Measurements from ENCODE around the gene ERC1.
"Not testable (repeated sequence)": the region's sequence is repeated elsewhere in the genome, so short reads cannot be mapped to it uniquely, and the experiment has no call there.

ERC1 gene

DNA sequence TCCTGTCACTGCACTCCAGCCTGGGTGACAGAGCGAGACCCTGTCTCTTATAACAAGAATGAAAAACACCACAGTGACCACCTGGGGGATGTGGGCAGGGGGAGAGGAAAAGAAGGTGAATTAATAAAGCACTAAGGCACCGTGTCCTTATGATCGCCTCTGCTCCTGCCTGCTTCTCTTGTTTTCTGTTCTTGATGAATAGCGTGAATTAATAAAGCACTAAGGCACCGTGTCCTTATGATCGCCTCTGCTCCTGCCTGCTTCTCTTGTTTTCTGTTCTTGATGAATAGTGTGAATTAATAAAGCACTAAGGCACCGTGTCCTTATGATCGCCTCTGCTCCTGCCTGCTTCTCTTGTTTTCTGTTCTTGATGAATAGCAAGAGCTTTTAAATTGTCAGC is 60.6 kb downstream of the ERC1 start:
- not testable (repeated sequence) for H2AFZ ChIP-seq (ENCODE audit: low read depth, low read length); H3K23ac ChIP-seq (ENCODE audit: low read length in 2 of 2); H3K4me2 ChIP-seq (ENCODE audit: low read length, poor library complexity, severe bottlenecking); H2BK15ac ChIP-seq (ENCODE audit: low read depth, poor library complexity, severe bottlenecking); H2BK5ac ChIP-seq (ENCODE audit: low read depth, low read length, poor library complexity, severe bottlenecking); H3K36me3 ChIP-seq (ENCODE audit: control insufficient read depth in 1 of 2, insufficient read depth in 2 of 2, low read depth in 1 of 2, low read length in 2 of 2); DNase-seq; H2BK12ac ChIP-seq (ENCODE audit: low read length in 2 of 2); H3K4ac ChIP-seq (ENCODE audit: low read depth in 1 of 2, low read length in 2 of 2); H3K27ac ChIP-seq (ENCODE audit: low read length, poor library complexity, severe bottlenecking); H3K4me1 ChIP-seq (ENCODE audit: control insufficient read depth, insufficient read depth, low read depth, low read length); H4K8ac ChIP-seq (ENCODE audit: low read length); H3K27me3 ChIP-seq (ENCODE audit: control insufficient read depth in 1 of 2, insufficient read depth in 1 of 2, low read length in 2 of 2); H3K18ac ChIP-seq (ENCODE audit: low read depth in 1 of 2, low read length in 2 of 2); H3K14ac ChIP-seq (ENCODE audit: low read length in 2 of 2); H3K4me3 ChIP-seq (ENCODE audit: insufficient read depth in 1 of 2, low read depth in 1 of 2, low read length in 2 of 2); H3K9me3 ChIP-seq (ENCODE audit: control insufficient read depth, low read length); H2AK5ac ChIP-seq (ENCODE audit: low read length, severe bottlenecking); H3K9ac ChIP-seq (ENCODE audit: low read length); H2BK120ac ChIP-seq (ENCODE audit: low read depth, low read length); H4K91ac ChIP-seq (ENCODE audit: low read length)
- peaks cover 28% of the 10 kb centered on the region for H3K79me1 ChIP-seq (replicated peaks; ENCODE audit: low read length, poor library complexity, severe bottlenecking)
- WGBS = 93% methylated on average over 7 of the region's 8 CpGs

DNA sequence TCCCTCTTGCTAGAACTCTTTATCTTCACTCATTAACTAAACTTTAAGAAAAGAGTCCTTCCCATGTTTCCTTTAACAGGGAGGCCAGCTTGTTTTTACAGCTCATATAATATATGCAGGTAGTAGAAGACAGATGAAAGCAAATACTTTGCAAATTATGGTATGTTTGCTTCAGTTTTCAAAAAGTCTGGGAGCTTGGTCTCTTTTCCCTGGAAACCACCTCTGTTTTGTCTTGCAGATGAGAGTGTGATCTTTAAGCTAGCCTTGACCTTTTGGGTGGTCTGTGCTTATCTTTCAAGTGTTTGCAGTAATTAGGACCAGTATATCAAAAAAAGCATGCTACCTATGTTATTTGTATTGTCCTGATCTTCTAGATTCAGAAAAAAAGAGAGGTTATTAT is 62.7 kb downstream of the ERC1 start:
- Histone ChIP-seq H2AFZ (ENCODE audit: low read depth, low read length) (no peak overlapping the region), H3K9me3 (ENCODE audit: control insufficient read depth, low read length) (peaks cover 8% of the 10 kb centered on the region), H3K4me3 (ENCODE audit: insufficient read depth in 1 of 2, low read depth in 1 of 2, low read length in 2 of 2) (no peak overlapping the region), H2BK120ac (ENCODE audit: low read depth, low read length) (no peak overlapping the region), H2BK15ac (ENCODE audit: low read depth, poor library complexity, severe bottlenecking) (no peak overlapping the region), H3K79me1 (replicated peaks; ENCODE audit: low read length, poor library complexity, severe bottlenecking) (peaks cover 25% of the 10 kb centered on the region), H3K23ac (ENCODE audit: low read length in 2 of 2) (no peak overlapping the region), H3K4me2 (ENCODE audit: low read length, poor library complexity, severe bottlenecking) (no peak overlapping the region), H3K14ac (ENCODE audit: low read length in 2 of 2) (no peak overlapping the region), H3K27ac (ENCODE audit: low read length, poor library complexity, severe bottlenecking) (no peak overlapping the region), H3K9ac (ENCODE audit: low read length) (no peak overlapping the region), H3K18ac (ENCODE audit: low read depth in 1 of 2, low read length in 2 of 2) (no peak overlapping the region), H4K91ac (ENCODE audit: low read length) (no peak overlapping the region), H4K8ac (ENCODE audit: low read length) (no peak overlapping the region), H2BK12ac (ENCODE audit: low read length in 2 of 2) (no peak overlapping the region), H3K4ac (ENCODE audit: low read depth in 1 of 2, low read length in 2 of 2) (no peak overlapping the region), H2BK5ac (ENCODE audit: low read depth, low read length, poor library complexity, severe bottlenecking) (no peak overlapping the region), H3K27me3 (ENCODE audit: control insufficient read depth in 1 of 2, insufficient read depth in 1 of 2, low read length in 2 of 2) (no peaks in the 10 kb centered on the region), H3K36me3 (ENCODE audit: control insufficient read depth in 1 of 2, insufficient read depth in 2 of 2, low read depth in 1 of 2, low read length in 2 of 2) (peaks cover 0 to 3% of the 10 kb centered on the region in 2 experiments), H2AK5ac (ENCODE audit: low read length, severe bottlenecking) (no peak overlapping the region), H3K4me1 (ENCODE audit: control insufficient read depth, insufficient read depth, low read depth, low read length) (peaks cover 2% of the 10 kb centered on the region)
- no peak for DNase-seq

DNA sequence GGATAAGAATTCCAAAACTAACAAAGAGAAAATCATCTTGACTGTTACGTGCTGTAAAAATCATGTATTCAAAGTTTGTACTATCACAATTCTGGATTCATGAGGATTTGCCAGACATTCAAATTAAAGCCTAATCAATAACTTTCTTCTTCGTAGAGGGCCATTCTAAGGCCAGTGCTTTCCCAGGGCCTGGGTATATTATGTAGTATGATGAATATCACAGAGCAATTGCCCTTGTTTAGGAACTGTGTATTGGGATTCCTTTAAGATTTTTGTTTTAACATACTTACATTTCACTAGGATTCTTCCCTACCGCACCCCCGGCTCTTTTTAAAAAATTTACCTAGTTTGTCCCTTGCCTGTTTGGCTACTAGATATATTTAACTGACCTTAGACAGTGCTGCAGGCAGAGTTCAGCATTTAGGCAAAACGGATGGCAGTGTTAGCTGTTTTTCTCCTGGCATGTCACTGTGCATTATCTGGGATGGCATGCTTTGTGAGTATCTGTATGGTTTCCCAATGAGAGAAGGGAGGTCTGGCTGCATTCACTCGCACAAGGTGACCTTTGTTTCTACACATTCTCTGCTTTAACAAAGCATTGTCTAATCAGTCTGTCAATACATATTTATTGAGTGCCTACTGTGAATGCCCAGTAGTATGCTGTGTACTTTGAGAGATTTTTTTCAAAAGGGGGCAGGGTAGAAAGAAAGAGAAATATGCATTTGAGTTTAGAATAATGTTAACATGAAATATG is 63.3 kb downstream of the ERC1 start:
- Histone ChIP-seq H3K4me1 (ENCODE audit: control insufficient read depth, insufficient read depth, low read depth, low read length) (peaks cover 2% of the 10 kb centered on the region), H3K14ac (ENCODE audit: low read length in 2 of 2) (no peak overlapping the region), H4K91ac (ENCODE audit: low read length) (no peak overlapping the region), H2BK5ac (ENCODE audit: low read depth, low read length, poor library complexity, severe bottlenecking) (no peak overlapping the region), H3K9ac (ENCODE audit: low read length) (no peak overlapping the region), H3K4me2 (ENCODE audit: low read length, poor library complexity, severe bottlenecking) (no peak overlapping the region), H3K27ac (ENCODE audit: low read length, poor library complexity, severe bottlenecking) (no peak overlapping the region), H3K4me3 (ENCODE audit: insufficient read depth in 1 of 2, low read depth in 1 of 2, low read length in 2 of 2) (no peak overlapping the region), H2AFZ (ENCODE audit: low read depth, low read length) (no peak overlapping the region), H2BK120ac (ENCODE audit: low read depth, low read length) (no peak overlapping the region), H3K4ac (ENCODE audit: low read depth in 1 of 2, low read length in 2 of 2) (no peak overlapping the region), H2BK12ac (ENCODE audit: low read length in 2 of 2) (no peak overlapping the region), H4K8ac (ENCODE audit: low read length) (no peak overlapping the region), H3K27me3 (ENCODE audit: control insufficient read depth in 1 of 2, insufficient read depth in 1 of 2, low read length in 2 of 2) (no peaks in the 10 kb centered on the region), H3K18ac (ENCODE audit: low read depth in 1 of 2, low read length in 2 of 2) (no peak overlapping the region), H3K79me1 (replicated peaks; ENCODE audit: low read length, poor library complexity, severe bottlenecking) (peaks cover 22% of the 10 kb centered on the region), H3K23ac (ENCODE audit: low read length in 2 of 2) (no peak overlapping the region), H2BK15ac (ENCODE audit: low read depth, poor library complexity, severe bottlenecking) (no peak overlapping the region), H2AK5ac (ENCODE audit: low read length, severe bottlenecking) (no peak overlapping the region), H3K36me3 (ENCODE audit: control insufficient read depth in 1 of 2, insufficient read depth in 2 of 2, low read depth in 1 of 2, low read length in 2 of 2) (peaks cover 0 to 3% of the 10 kb centered on the region in 2 experiments), H3K9me3 (ENCODE audit: control insufficient read depth, low read length) (peaks cover 14% of the 10 kb centered on the region)
- no peak for DNase-seq
- 72% methylated on average over 3 of the region's 6 CpGs for WGBS

DNA sequence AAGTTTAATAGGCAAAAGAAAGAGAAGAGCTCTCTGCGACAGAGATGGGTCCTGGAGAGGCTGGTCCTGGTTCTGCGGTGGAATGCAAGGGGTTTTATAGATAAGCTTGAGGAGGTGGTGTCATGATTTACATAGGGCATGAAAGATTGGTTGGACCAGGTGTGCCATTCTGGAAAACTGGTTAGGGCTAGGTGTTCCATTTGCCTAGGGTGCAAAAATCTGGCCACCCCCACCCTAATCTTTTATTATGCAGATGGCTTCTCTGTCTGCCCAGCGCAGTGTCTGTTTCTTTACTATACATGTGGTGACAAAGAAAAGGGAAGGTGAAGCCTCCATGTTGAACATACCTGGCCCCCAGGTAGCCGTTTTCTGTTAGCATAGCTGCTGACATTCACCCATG is 65.4 kb downstream of the ERC1 start:
- Histone ChIP-seq H2AFZ (ENCODE audit: low read depth, low read length) (no peak overlapping the region), H4K91ac (ENCODE audit: low read length) (no peak overlapping the region), H3K79me1 (replicated peaks; ENCODE audit: low read length, poor library complexity, severe bottlenecking) (peaks cover 19% of the 10 kb centered on the region), H3K27me3 (ENCODE audit: control insufficient read depth in 1 of 2, insufficient read depth in 1 of 2, low read length in 2 of 2) (no peaks in the 10 kb centered on the region), H4K8ac (ENCODE audit: low read length) (no peak overlapping the region), H2BK120ac (ENCODE audit: low read depth, low read length) (no peak overlapping the region), H3K23ac (ENCODE audit: low read length in 2 of 2) (no peak overlapping the region), H3K4me2 (ENCODE audit: low read length, poor library complexity, severe bottlenecking) (no peak overlapping the region), H3K9ac (ENCODE audit: low read length) (no peak overlapping the region), H3K14ac (ENCODE audit: low read length in 2 of 2) (no peak overlapping the region), H3K4me1 (ENCODE audit: control insufficient read depth, insufficient read depth, low read depth, low read length) (no peaks in the 10 kb centered on the region), H3K27ac (ENCODE audit: low read length, poor library complexity, severe bottlenecking) (no peak overlapping the region), H2AK5ac (ENCODE audit: low read length, severe bottlenecking) (no peak overlapping the region), H3K36me3 (ENCODE audit: control insufficient read depth in 1 of 2, insufficient read depth in 2 of 2, low read depth in 1 of 2, low read length in 2 of 2) (peaks cover 0 to 3% of the 10 kb centered on the region in 2 experiments), H3K18ac (ENCODE audit: low read depth in 1 of 2, low read length in 2 of 2) (no peak overlapping the region), H3K9me3 (ENCODE audit: control insufficient read depth, low read length) (peaks cover 25% of the 10 kb centered on the region), H2BK5ac (ENCODE audit: low read depth, low read length, poor library complexity, severe bottlenecking) (no peak overlapping the region), H3K4me3 (ENCODE audit: insufficient read depth in 1 of 2, low read depth in 1 of 2, low read length in 2 of 2) (no peak overlapping the region), H2BK12ac (ENCODE audit: low read length in 2 of 2) (no peak overlapping the region), H2BK15ac (ENCODE audit: low read depth, poor library complexity, severe bottlenecking) (no peak overlapping the region), H3K4ac (ENCODE audit: low read depth in 1 of 2, low read length in 2 of 2) (no peak overlapping the region)
- DNase-seq = no peak
- WGBS = 82% methylated on average over 4 of the region's 4 CpGs

All from mesenchymal stem cell (in vitro differentiated cells and primary cell).